Activated CD8-positive, alpha-beta T cell treated with anti-CD3 and anti-CD28 coated beads for 36 hours (primary cell): ENCODE data around the gene LPIN3. TPM values are rescaled to one million over a fixed set of nuclear protein-coding genes. Genes with fewer than 3 reads are reported as not detected.

Experiments used
- ATAC-seq: fragments of 200-7000 bp; cut with Tn5 transposase; one replicate; pipeline ENCODE4 v1.10.0; 2021; ENCODE audit warnings: mild to moderate bottlenecking, moderate library complexity
- CTCF ChIA-PET: fragments of 350-600 bp; sonication (Branson Sonifier 250); formaldehyde crosslinking; loops from one replicate; lab custom pipeline; 2021; ENCODE audit warnings: antibody characterized with exemption; lab: Charles Lee
- POLR2A ChIA-PET: fragments of 350-600 bp; sonication (Branson Sonifier 250); formaldehyde crosslinking; loops from one replicate; lab custom pipeline; 2021; ENCODE audit warnings: antibody characterized with exemption; lab: Charles Lee
- DNase-seq: peaks from one replicate; pipeline ENCODE4 v3.0.0-alpha.2; 2020
- H3K27ac Mint-ChIP-seq: one replicate; pipeline ENCODE4 v1.8.0; 2021; ENCODE audit warnings: mild to moderate bottlenecking, mixed read lengths
- H3K27me3 Mint-ChIP-seq: one replicate; pipeline ENCODE4 v1.8.0; 2021; ENCODE audit warnings: mixed read lengths
- H3K36me3 Mint-ChIP-seq: one replicate; pipeline ENCODE4 v1.8.0; 2021; ENCODE audit warnings: low read depth, mixed read lengths
- H3K4me1 Mint-ChIP-seq: one replicate; pipeline ENCODE4 v1.8.0; 2021; ENCODE audit warnings: low read depth, mixed read lengths
- H3K4me3 Mint-ChIP-seq: one replicate; pipeline ENCODE4 v1.8.0; 2021; ENCODE audit warnings: mild to moderate bottlenecking, moderate library complexity, mixed read lengths
- H3K9me3 Mint-ChIP-seq: one replicate; pipeline ENCODE4 v1.8.0; 2021; ENCODE audit warnings: mixed read lengths
- intact Hi-C: fragments of 100-400 bp; cut with micrococcal nuclease; formaldehyde crosslinking; loops from one replicate; pipeline ENCODE4 v1.10.0; 2022
- total RNA-seq, 2 experiments: library from RNA; stranded (reverse); gene quantifications; one replicate each; pipeline ENCODE4 v1.2.3, GENCODE V29; 2021
- TF ChIP-seq, protein P1 (sequence below): fragments of 200-600 bp; IDR thresholded peaks from one replicate; pipeline ENCODE4 v1.8.0; 2022; ENCODE audit warnings: antibody characterized with exemption, mild to moderate bottlenecking

The LPIN3 gene
- total RNA-seq, 2 experiments from 2014 or later = 0.86 to 0.87 TPM

DNA sequence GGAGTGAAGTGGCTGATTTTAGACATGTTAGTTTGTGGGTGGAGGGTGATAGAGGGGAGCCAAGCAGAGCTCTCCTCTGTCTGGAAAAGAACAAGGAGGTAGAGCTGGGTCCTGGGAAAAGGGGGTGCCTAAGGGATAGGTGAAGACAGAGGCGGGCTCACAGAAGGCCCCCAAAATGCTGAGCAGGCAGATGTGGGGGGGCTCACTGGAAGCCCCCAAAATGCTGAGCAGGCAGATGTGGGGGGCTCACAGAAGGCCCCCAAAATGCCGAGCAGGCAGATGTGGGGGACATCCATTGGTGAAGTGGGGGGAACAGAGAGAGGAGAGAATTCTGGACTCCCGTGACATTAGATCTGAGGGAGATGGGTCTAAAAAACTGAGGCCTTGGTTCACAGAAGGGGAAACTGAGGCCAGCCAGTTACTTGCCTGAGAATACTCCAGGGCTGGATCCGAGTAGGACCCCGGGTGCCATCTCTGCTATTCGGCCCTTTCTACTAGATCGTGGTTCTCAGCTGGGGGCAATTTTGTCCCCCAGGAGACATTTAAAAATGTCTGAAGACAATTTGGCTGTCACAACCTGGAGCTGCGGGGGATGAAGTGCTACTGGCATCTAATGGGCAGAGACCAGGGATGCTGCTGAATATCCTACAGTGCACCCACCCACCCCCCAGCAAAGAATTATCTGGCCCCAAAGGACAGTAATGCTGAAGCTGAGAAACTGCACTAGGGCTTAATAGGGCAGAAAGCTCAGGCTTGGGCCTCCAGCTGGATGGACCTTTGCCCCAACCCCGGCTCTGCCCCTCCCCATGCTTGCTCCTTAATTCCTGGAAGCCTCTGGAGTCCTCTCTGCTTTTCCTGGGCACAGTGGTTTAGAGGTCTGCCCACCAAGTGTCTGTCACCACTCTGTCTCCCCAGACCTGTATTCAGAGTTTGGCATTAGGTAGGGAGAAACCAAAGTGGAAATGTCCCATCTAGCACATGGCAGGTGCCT, 2.1 kb downstream of the LPIN3 start:
- peaks cover 6% of the 10 kb centered on the region for H3K27me3 Mint-ChIP-seq
- DNase-seq (no peak), ATAC-seq (no peak)
- H3K4me1 Mint-ChIP-seq = peaks cover 7% of the 10 kb centered on the region
- intact Hi-C loops = loop anchor here (5.0 to 10.0 kb wide), 2 partner anchors 70 to 378 kb away; no protein-coding TSS in a partner anchor
- TF ChIP-seq, protein P1, sequence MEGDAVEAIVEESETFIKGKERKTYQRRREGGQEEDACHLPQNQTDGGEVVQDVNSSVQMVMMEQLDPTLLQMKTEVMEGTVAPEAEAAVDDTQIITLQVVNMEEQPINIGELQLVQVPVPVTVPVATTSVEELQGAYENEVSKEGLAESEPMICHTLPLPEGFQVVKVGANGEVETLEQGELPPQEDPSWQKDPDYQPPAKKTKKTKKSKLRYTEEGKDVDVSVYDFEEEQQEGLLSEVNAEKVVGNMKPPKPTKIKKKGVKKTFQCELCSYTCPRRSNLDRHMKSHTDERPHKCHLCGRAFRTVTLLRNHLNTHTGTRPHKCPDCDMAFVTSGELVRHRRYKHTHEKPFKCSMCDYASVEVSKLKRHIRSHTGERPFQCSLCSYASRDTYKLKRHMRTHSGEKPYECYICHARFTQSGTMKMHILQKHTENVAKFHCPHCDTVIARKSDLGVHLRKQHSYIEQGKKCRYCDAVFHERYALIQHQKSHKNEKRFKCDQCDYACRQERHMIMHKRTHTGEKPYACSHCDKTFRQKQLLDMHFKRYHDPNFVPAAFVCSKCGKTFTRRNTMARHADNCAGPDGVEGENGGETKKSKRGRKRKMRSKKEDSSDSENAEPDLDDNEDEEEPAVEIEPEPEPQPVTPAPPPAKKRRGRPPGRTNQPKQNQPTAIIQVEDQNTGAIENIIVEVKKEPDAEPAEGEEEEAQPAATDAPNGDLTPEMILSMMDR = no peak
- no peak overlapping the region for H3K4me3 Mint-ChIP-seq
- ChIA-PET POLR2A (no interaction called here), CTCF (interaction anchor here (1.1 to 2.1 kb wide), 3 partner anchors 8 to 208 kb away, joined by 4 to 7 read pairs (median 5); no protein-coding TSS in a partner anchor)
- H3K9me3 Mint-ChIP-seq = no peaks in the 10 kb centered on the region
- no peaks in the 10 kb centered on the region for H3K36me3 Mint-ChIP-seq
- no peak overlapping the region for H3K27ac Mint-ChIP-seq

- peaks cover 2% of the 10 kb centered on the region for H3K27me3 Mint-ChIP-seq
- no peak overlapping the region for H3K4me3 Mint-ChIP-seq
- no peaks in the 10 kb centered on the region for H3K36me3 Mint-ChIP-seq
- ATAC-seq (no peak), DNase-seq (no peak)
- POLR2A ChIA-PET = interaction anchor here (0.8 kb wide), 1 partner anchor 21 kb away, joined by 3 read pairs; no protein-coding TSS in a partner anchor
- TF ChIP-seq, protein P1 = no peak
- CTCF ChIA-PET = interaction anchor here (1.3 to 2.1 kb wide), 2 partner anchors 171 to 210 kb away, joined by 4 to 7 read pairs; no protein-coding TSS in a partner anchor
- H3K4me1 Mint-ChIP-seq = peaks cover 7% of the 10 kb centered on the region
- H3K9me3 Mint-ChIP-seq = no peaks in the 10 kb centered on the region
- no peak overlapping the region for H3K27ac Mint-ChIP-seq
- intact Hi-C loops = loop anchor here (5.0 to 10.0 kb wide), 2 partner anchors 68 to 380 kb away; no protein-coding TSS in a partner anchor
Measured at GRCh38 chr20:41344477-41344876, 3.9 kb downstream of the LPIN3 start.

GRCh38 chr20:41344938-41345728, 4.5 kb downstream of the LPIN3 start:
- no peaks in the 10 kb centered on the region for H3K27me3 Mint-ChIP-seq
- TF ChIP-seq, protein P1 = no peak
- H3K4me1 Mint-ChIP-seq = peaks cover 6% of the 10 kb centered on the region
- no peak overlapping the region for H3K4me3 Mint-ChIP-seq
- H3K9me3 Mint-ChIP-seq = no peaks in the 10 kb centered on the region
- no peak for DNase-seq
- intact Hi-C loops = loop anchor here (5.0 to 10.0 kb wide), 2 partner anchors 67 to 380 kb away; no protein-coding TSS in a partner anchor
- CTCF ChIA-PET = interaction anchor here (1.3 to 2.1 kb wide), 2 partner anchors 172 to 211 kb away, joined by 4 to 7 read pairs; no protein-coding TSS in a partner anchor
- ATAC-seq = no peak
- H3K36me3 Mint-ChIP-seq = no peaks in the 10 kb centered on the region
- POLR2A ChIA-PET = interaction anchor here (0.8 kb wide), 1 partner anchor 20 kb away, joined by 3 read pairs; no protein-coding TSS in a partner anchor
- no peak overlapping the region for H3K27ac Mint-ChIP-seq

GRCh38 chr20:41345729-41346067, 5.1 kb downstream of the LPIN3 start:
- H3K4me3 Mint-ChIP-seq = no peak overlapping the region
- intact Hi-C loops = loop anchor here (10.0 kb wide), 1 partner anchor 381 kb away; no protein-coding TSS in a partner anchor
- CTCF ChIA-PET = no interaction called here

More at GRCh38 chr20:41345729-41346067, 5.1 kb downstream of the LPIN3 start:
- POLR2A ChIA-PET = no interaction called here
- H3K36me3 Mint-ChIP-seq = no peaks in the 10 kb centered on the region
- no peak for DNase-seq
- TF ChIP-seq, protein P1 = no peak
- no peak for ATAC-seq
- no peaks in the 10 kb centered on the region for H3K4me1 Mint-ChIP-seq
- no peaks in the 10 kb centered on the region for H3K9me3 Mint-ChIP-seq
- H3K27me3 Mint-ChIP-seq = no peaks in the 10 kb centered on the region
- no peak overlapping the region for H3K27ac Mint-ChIP-seq
